ENCODE results near the gene RNF6. TPM values are rescaled to one million over a fixed set of nuclear protein-coding genes. Genes with fewer than 3 reads are reported as not detected.
A peak's percentile ranks its signal among the peaks of the same experiment; 100 is the strongest.

RNF6 gene
- total RNA-seq, 1 experiment from 2014 or later = 37.6 TPM

DNA sequence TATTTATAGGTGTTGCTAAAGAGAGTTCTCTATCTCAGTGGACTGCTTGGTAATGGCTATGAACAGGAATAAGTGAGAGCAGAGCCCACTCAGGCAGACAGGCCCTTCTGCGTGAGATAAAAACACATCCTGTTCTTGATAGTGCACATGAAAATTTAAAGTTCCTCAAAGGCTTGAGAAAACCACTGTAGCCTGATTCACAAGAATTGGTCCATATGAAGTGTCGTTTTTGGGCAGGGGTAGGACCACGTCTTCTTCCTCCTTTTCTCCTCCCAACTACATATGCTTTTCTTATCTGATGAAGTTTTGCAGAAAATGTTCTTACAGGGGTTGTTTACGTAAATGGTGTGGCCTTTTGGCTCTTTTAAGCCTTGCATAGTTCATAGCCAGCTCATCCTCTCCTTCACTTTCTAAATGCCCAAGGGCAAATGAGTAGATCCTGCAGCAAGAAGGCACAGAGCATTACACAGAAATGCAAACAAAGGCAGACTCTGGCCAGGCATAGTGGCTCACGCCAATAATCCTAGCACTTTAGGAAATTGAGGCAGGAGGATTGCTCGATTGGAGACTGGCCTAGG lies 53.8 kb downstream of the RNF6 start:
- peak; percentile 8 for DNase-seq (ENCODE audit: low read depth)

DNA sequence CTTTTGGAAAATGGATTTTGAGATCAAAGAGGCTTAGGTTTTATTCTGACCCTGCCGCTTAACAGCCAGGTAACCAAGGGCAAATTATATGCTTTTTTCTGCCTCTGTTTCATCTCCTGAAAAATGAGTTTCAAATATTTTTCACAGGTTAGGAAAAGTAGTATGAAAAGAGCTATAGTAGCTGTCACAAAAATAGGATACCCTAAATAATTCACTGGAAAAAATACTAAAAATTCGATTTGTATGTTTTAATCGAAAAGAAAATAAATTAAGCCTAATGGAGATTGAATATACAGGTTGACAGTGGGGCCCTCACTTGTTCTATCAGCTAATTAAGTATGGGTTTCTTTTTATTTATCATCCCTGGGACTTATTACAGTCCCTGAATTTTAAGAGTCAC lies 58.3 kb downstream of the RNF6 start:
- DNase-seq (ENCODE audit: low read depth) = no peak

Other genes with a start within 250 kb of the RNF6 start
- gene SHISA2, start 170.3 kb downstream of the RNF6 start, total RNA-seq (2014; rRNA removed; shearing (Covaris generic)) = 0.35 and 0.94 TPM in 2 replicates
- 15.8 and 22.8 TPM in 2 replicates for gene CDK8, start 31.8 kb upstream of the RNF6 start, total RNA-seq (2014; rRNA removed; shearing (Covaris generic))